Adrenal gland (tissue), 12 donors: Measurements from ENCODE around the gene COL9A3. TPM values are rescaled to one million over a fixed set of nuclear protein-coding genes. Genes with fewer than 3 reads are reported as not detected.

Experiments
- DNase-seq, 7 donors: peaks; one replicate each; pipeline ENCODE4 v3.0.0-alpha.2; 2019 to 2020
- H3K27ac ChIP-seq, 5 donors: fragments of 200-600 bp; sonication (generic) in 4 of 5; 1 replicate in 3 of 5; 2 replicates in 2 of 5; pipeline versions ENCODE4 v1.5.1 to v1.8.0; 2016 to 2020; ENCODE audit warnings: mild to moderate bottlenecking in 1 of 5
- H3K27me3 ChIP-seq: fragments of 200-600 bp; 2 replicates; pipeline ENCODE4 v1.8.0; 2021
- H3K36me3 ChIP-seq, 2 donors: fragments of 200-600 bp; replicated peaks in 1 of 2; 1 replicate in 1 of 2; 2 replicates in 1 of 2; pipeline versions ENCODE4 v1.5.1 to v1.8.0; 2018 to 2022
- H3K4me1 ChIP-seq, 2 donors: fragments of 200-600 bp; replicated peaks in 1 of 2; 1 replicate in 1 of 2; 2 replicates in 1 of 2; pipeline versions ENCODE4 v1.5.1 to v1.8.0; 2018 to 2021
- H3K4me3 ChIP-seq, 4 donors: fragments of 200-600 bp; sonication (generic) in 3 of 4; one replicate each; pipeline ENCODE4 v1.5.1; 2016 to 2018
- H3K9me3 ChIP-seq, 3 donors: fragments of 200-600 bp; sonication (generic) in 1 of 3; replicated peaks in 1 of 3; 1 replicate in 2 of 3; 2 replicates in 1 of 3; pipeline versions ENCODE4 v1.5.1 to v1.8.0; 2016 to 2021
- POLR2A ChIP-seq, 2 donors: fragments of 450-650 bp; IDR thresholded peaks; one replicate each; pipeline ENCODE4 v1.6.1; 2017; ENCODE audit warnings: antibody characterized with exemption in 2 of 2, mild to moderate bottlenecking in 2 of 2, moderate library complexity in 1 of 2
- WGBS, 4 donors: extraction: QIAGEN DNeasy Blood & Tissue Kit in 2 of 4; methylation state at CpG; one replicate each; pipeline versions ENCODE4 v1.1.5 to v1.1.7; 2013 to 2017; 5-methylcytosine and 5-hydroxymethylcytosine counted together
- intact Hi-C, 2 donors: fragments of 100-400 bp; cut with DNase I; formaldehyde crosslinking; loops; one replicate each; pipeline versions ENCODE4 v1.14.1 to v1.15.0; 2022 to 2023
- polyA plus RNA-seq, 3 donors: library from polyadenylated mRNA; stranded (reverse); fragments of 200-250 nt in 2 of 3; fragments of 350-450 nt in 1 of 3; fragmentation: Illumina TruSeq in 1 of 3; extraction: RNeasy Lipid Tissue Mini Kit (QIAGEN cat#74804) in 1 of 3; gene quantifications; one replicate each; pipeline ENCODE4 v1.2.3, GENCODE V29; 2013 to 2014
- total RNA-seq, 9 donors: library from RNA; depleted of rRNA in 4 of 9; stranded (reverse); fragments of >200 nt in 4 of 9; fragments of 120-200 nt in 1 of 9; fragmentation: NEBNext Ultra II Directional in 1 of 9; extraction: Animal tissue kit (Norgen Biotek cat#: 25700) in 1 of 9; gene quantifications; one replicate each; pipeline versions ENCODE4 v1.1.0 to v1.2.4, GENCODE V29; 2013 to 2023
- TF ChIP-seq, protein P1 (sequence below), 6 experiments: fragments of 450-650 bp in 4 of 6; fragments of 200-600 bp in 2 of 6; sonication (generic) in 1 of 6; IDR thresholded peaks; 1 replicate in 5 of 6; 2 replicates in 1 of 6; pipeline versions ENCODE4 v1.5.1 to v1.8.0; 2016 to 2021; ENCODE audit warnings: antibody characterized with exemption in 6 of 6, mild to moderate bottlenecking in 2 of 6, moderate library complexity in 1 of 6
- donor health status: healthy with polysubstance abuse.
- donor health status: Bipolar disorder and iron deficiency.
- donor health status: DM: yes; HTN: yes; CAD: no.
- donor health status: DM: no; HTN: no; CAD: no.
- donor health status: DM: no; HTN: no; CAD: no.
- donor health status: DM: yes; HTN: yes; CAD: no.

Gene COL9A3
- total and polyA plus RNA-seq, 12 donors, result 0.22 to 27.8 (median 1.4) TPM

DNA sequence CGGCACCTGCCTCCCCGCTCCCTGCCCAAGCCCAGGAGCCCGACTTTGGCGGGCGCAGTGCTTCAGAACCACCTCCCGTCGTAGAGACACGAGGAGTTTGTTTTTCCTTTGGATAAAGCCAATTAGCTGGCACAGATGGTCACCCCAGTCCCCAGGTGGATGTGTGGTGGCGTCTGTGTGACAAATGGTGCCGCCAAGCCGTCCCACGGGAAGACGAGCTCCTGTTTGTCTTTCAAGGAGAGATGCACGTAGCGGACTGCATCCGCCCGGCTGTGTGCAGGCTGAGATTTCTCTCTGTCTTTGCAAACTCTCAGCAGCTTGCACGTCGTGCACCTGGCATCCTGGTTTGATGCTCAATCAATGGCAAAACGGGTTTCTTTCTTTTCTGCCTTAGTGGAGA lies 36.6 kb upstream of the COL9A3 start:
- TF ChIP-seq, protein P1, sequence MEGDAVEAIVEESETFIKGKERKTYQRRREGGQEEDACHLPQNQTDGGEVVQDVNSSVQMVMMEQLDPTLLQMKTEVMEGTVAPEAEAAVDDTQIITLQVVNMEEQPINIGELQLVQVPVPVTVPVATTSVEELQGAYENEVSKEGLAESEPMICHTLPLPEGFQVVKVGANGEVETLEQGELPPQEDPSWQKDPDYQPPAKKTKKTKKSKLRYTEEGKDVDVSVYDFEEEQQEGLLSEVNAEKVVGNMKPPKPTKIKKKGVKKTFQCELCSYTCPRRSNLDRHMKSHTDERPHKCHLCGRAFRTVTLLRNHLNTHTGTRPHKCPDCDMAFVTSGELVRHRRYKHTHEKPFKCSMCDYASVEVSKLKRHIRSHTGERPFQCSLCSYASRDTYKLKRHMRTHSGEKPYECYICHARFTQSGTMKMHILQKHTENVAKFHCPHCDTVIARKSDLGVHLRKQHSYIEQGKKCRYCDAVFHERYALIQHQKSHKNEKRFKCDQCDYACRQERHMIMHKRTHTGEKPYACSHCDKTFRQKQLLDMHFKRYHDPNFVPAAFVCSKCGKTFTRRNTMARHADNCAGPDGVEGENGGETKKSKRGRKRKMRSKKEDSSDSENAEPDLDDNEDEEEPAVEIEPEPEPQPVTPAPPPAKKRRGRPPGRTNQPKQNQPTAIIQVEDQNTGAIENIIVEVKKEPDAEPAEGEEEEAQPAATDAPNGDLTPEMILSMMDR (IDR thresholded peaks at IDR 0.05), result no peak
- TF ChIP-seq POLR2A (IDR thresholded peaks at IDR 0.05), result no peak
- H3K27me3 ChIP-seq, result peaks cover 8% of the 10 kb centered on the region
- no peaks in the 10 kb centered on the region for H3K4me1 ChIP-seq
- no peak for DNase-seq
- H3K4me3 ChIP-seq, result no peak overlapping the region
- H3K36me3 ChIP-seq, result no peaks in the 10 kb centered on the region
- WGBS, 4 donors, result 56 to 70% (median 63%) methylated on average over 14 to 20 of the region's 20 CpGs
- intact Hi-C loops, result no loop called here
- H3K27ac ChIP-seq, result no peak overlapping the region
- no peaks in the 10 kb centered on the region for H3K9me3 ChIP-seq

DNA sequence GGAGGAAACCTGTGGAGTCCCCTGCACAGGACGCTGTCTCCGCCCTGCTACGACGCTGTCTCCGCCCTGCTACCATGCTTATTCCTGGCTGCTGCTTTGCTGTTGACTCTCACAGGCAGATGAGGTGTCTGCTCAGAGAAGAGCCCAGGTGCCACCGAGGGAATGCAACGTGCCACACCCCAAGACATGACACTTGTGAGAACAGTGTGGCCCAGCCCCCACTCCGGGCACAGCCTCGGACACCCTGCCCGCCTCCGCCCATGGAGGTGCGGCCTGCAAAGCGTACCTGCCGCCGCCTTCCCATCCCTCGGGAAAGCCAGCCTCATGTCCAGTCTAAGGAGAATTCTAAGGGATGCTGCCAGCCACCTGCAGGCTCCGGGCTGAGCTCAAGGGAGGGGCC lies 36.2 kb upstream of the COL9A3 start:
- H3K4me1 ChIP-seq, result no peaks in the 10 kb centered on the region
- TF ChIP-seq, protein P1 (IDR thresholded peaks at IDR 0.05), result no peak
- TF ChIP-seq POLR2A (IDR thresholded peaks at IDR 0.05), result no peak
- intact Hi-C loops, result no loop called here
- no peak for DNase-seq
- H3K27ac ChIP-seq, result no peak overlapping the region
- WGBS, 4 donors, result 82 to 85% (median 83%) methylated on average over 11 to 17 of the region's 17 CpGs
- no peaks in the 10 kb centered on the region for H3K36me3 ChIP-seq
- peaks cover 6% of the 10 kb centered on the region for H3K27me3 ChIP-seq
- H3K4me3 ChIP-seq, result no peak overlapping the region
- H3K9me3 ChIP-seq, result no peaks in the 10 kb centered on the region

- no peak for DNase-seq
- WGBS, 4 donors, result 83 to 90% (median 86%) methylated on average over 15 to 18 of the region's 18 CpGs
- Histone ChIP-seq H3K9me3 (no peaks in the 10 kb centered on the region), H3K27me3 (peaks cover 8% of the 10 kb centered on the region), H3K36me3 (no peaks in the 10 kb centered on the region), H3K4me1 (no peaks in the 10 kb centered on the region), H3K4me3 (no peak overlapping the region), H3K27ac (peak overlapping the region in 1 of 5 donors; percentile 29)
- TF ChIP-seq POLR2A (IDR thresholded peaks at IDR 0.05), result no peak
- TF ChIP-seq, protein P1 (IDR thresholded peaks at IDR 0.05), result no peak
- intact Hi-C loops, result no loop called here
Observed at GRCh38 chr20:62782149-62782892, 34.5 kb upstream of the COL9A3 start.

GRCh38 chr20:62782893-62783278 lies 34.0 kb upstream of the COL9A3 start:
- Histone ChIP-seq H3K4me1 (no peaks in the 10 kb centered on the region), H3K9me3 (no peaks in the 10 kb centered on the region), H3K27ac (peak overlapping the region in 1 of 5 donors; percentile 29), H3K36me3 (no peaks in the 10 kb centered on the region), H3K4me3 (no peak overlapping the region), H3K27me3 (peaks cover 8% of the 10 kb centered on the region)
- WGBS, 4 donors, result 31 to 35% (median 33%) methylated on average over 9 of the region's 9 CpGs
- peak in 3 of 7 donors; percentile 46 to 62 (median 49) for DNase-seq
- TF ChIP-seq, protein P1 (IDR thresholded peaks at IDR 0.05), result peak in 2 of 6 experiments; percentile 7 to 10
- no peak for TF ChIP-seq POLR2A (IDR thresholded peaks at IDR 0.05)
- intact Hi-C loops, result no loop called here
